Retinal pigment epithelial cell (primary cell): ENCODE results near the gene BTBD16.

Experiments
- DNase-seq: peaks from one replicate; pipeline ENCODE4 v3.0.0-alpha.2; 2010; ENCODE audit warnings: low read depth
- H3K4me3 ChIP-seq: 2 replicates; pipeline ENCODE4 v1.5.1; 2011; ENCODE audit warnings: mild to moderate bottlenecking, low read length, control low read depth, moderate library complexity
- TF ChIP-seq, protein P1 (sequence below): conservative IDR thresholded peaks from 2 replicates; pipeline ENCODE4 v1.5.1; 2011; ENCODE audit warnings: low read depth, low read length, control low read depth, inconsistent platforms

BTBD16 gene

DNA sequence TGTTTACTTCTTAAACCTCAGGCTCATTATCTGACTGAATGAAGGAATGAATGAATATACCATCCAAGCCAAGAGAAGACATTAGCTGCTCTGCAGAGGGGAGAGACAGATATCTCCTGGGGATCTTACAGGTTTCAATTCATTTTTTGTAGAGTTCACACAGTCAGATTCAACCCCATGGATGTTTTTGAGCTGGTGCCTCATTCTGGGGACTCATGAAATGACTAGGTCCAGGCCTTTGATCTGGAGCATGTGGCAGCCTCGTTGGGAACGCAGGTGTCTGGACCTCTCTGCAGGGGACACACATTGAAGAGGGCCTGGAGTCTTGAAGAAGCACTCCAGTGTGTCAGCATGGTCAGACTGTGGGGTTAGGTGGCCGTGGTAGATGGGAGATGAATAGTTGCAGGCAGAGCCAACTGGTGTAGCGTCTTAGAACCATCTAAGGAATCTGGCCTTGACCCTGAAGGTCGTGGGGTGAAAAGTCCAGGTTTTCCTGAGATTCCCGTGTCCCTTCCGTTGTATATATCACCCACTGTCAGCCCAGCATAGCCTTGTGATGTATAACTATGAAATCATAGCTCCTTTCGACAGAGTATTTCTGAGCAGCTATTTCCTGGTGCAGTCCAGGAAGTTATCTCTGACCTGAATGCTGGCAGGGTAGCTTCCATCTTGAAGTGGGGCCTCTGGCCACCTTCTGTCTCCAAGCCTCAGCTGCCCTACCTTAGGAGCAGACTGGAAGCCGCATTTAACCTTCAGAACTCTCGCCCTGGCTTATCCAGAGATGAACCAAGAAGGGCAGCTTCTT is 22.3 kb downstream of the BTBD16 start:
- TF ChIP-seq, protein P1, sequence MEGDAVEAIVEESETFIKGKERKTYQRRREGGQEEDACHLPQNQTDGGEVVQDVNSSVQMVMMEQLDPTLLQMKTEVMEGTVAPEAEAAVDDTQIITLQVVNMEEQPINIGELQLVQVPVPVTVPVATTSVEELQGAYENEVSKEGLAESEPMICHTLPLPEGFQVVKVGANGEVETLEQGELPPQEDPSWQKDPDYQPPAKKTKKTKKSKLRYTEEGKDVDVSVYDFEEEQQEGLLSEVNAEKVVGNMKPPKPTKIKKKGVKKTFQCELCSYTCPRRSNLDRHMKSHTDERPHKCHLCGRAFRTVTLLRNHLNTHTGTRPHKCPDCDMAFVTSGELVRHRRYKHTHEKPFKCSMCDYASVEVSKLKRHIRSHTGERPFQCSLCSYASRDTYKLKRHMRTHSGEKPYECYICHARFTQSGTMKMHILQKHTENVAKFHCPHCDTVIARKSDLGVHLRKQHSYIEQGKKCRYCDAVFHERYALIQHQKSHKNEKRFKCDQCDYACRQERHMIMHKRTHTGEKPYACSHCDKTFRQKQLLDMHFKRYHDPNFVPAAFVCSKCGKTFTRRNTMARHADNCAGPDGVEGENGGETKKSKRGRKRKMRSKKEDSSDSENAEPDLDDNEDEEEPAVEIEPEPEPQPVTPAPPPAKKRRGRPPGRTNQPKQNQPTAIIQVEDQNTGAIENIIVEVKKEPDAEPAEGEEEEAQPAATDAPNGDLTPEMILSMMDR = no peak
- no peak for DNase-seq
- H3K4me3 ChIP-seq = no peak overlapping the region

DNA sequence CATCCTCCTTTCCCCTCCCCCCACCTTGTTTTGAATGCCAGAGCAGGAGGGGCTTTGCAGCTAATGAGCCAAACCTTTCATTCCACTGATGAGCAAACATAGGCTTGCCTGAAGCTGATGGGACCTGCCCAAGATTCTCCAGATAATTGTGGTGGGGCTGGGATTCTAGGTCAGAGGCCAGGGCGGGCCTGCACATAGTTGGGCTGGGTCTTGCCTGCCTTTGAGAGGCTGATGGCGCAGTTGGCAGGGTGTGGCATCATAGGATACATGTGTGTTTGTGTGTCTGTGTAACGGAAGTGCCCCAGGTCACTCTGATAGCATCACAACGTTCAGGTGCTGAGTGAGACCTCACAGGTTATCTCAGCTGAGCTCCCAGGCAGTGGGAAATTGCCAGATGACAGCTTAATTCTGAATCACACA is 22.9 kb downstream of the BTBD16 start:
- DNase-seq = no peak

DNA sequence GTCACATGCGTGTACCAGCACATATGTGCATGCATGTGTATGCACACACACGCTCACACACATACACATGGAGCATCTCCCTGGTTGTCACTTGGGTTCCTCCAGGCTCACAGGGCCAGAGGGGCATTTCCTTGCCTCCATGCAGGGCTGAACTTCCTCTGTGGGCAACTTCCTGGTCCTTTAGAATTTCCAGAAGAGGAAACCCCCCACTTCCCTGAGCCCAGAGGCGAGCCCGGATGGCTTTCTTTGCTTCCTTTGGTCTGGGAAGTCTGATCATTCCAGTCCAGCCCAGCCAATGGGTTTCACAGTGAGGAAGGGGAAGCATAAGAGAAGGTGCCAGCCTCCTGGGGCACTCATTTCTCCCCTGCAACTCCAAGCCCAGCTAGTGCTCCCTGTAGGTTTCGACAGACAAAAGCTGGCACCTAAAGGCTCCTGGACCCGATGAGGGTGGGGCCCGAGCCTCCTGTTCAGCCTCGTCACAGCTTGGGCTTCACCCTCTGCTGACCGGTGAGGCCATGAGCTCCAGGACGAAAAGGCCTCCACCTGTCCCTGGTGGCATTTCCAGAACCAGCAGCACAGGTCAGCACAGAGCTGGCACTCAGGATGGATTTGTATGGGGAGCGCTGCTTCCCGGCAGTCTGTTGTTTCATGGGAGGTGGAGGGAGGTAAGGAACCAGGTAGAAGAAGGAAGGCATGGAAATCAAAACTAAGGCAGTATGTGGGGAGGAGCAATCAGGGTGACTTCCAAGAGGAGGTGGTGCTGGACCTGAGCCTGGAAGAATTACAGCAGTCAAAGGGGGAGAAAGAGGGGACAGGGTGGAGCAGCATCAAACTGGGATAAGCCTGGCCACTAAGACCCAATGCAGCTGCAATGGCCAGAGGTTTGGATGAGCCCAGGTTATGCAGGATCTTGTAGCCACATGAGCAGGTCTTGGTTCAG is 23.7 kb downstream of the BTBD16 start:
- no peak overlapping the region for H3K4me3 ChIP-seq
- no peak for DNase-seq
- TF ChIP-seq, protein P1 = no peak

More for the DNA sequence above, 22.9 kb downstream of the BTBD16 start:
- no peak overlapping the region for H3K4me3 ChIP-seq
- TF ChIP-seq, protein P1 = no peak

DNA sequence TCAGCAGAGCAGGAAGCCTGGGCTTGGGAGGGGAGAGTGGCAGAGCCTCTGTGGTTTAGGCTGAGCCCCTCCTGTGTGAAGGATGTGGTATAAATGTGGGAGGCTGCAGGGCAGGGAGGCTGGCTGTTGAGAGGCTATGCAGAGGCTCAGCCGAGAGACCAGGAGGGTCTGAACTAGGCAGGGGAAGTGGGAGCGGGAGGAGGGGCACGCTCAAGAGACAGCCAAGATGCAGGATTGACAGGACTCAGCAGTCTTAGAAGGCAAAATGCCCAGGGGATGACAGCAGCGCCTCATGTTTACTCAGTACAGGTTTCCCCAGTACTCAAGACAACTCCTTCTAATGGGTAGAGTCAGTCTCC is 24.3 kb downstream of the BTBD16 start:
- H3K4me3 ChIP-seq = no peak overlapping the region
- no peak for DNase-seq
- TF ChIP-seq, protein P1 = no peak

DNA sequence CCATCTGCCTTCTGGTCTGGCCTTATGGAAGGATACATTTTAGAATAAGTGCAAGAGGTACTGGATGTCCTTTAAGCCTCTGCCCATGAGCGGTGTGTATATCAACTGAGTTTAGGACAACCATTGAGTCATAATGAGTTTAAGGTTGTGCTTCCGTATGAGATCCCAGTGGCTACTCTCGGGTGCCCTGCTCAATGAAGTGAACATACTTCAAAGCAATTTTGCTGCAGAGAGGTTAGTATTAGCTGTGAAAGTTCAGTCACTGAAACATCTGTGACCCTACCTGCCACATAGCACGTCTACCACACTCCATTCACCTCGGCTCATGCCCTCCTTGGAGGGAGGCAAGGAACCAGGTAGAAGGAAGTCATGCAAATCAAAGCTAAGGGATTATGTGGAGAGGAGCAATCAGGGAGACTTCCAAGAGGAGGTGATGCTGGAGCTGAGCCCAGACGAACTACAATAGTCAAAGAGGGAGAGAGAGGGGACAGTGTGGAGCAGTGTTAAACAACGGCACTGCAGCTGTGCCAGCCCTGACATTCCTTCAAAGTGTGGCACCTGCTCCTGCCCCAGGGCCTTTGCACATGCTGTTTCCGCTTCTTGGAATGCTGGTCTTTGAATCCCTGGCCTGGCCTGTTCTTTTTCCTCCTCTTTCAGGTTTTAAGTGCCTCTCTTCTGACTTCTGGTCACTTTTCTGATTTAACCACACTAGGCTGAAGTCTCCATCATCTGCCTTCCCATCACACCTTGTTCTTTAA is 25.4 kb downstream of the BTBD16 start:
- DNase-seq = no peak
- H3K4me3 ChIP-seq = no peak overlapping the region
- TF ChIP-seq, protein P1 = no peak

DNA sequence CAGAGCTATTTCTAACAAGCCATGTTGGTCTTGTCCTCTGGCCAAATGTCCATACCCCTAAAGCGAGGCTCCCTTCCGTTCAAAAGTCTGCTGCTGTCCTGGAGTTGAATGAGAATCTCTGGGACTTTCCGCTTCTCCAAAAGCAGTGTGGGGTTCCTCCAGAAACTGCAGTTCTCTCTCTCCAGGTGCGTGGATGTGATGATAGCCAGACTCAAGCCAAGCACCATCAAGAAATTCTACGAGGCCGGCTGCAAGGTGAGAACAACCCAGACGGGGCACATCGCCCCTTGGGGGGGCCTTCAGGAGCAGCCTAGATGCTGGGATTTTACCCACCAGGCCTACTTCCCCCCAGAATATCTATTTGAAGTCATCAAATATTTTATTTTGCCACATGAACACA is 26.5 kb downstream of the BTBD16 start:
- H3K4me3 ChIP-seq = no peak overlapping the region
- TF ChIP-seq, protein P1 = no peak
- DNase-seq = no peak
